Fibroblast of skin of left quadriceps (primary cell): ENCODE data around the gene CELA1.

Source experiments
- DNase-seq, 2 experiments: peaks; one replicate each; pipeline ENCODE4 v3.0.0-alpha.2; 2013; ENCODE audit warnings: low read depth in 2 of 2

The CELA1 gene

GRCh38 chr12:51374856-51375255 is 28.4 kb upstream of the CELA1 start:
- DNase-seq = no peak

DNA sequence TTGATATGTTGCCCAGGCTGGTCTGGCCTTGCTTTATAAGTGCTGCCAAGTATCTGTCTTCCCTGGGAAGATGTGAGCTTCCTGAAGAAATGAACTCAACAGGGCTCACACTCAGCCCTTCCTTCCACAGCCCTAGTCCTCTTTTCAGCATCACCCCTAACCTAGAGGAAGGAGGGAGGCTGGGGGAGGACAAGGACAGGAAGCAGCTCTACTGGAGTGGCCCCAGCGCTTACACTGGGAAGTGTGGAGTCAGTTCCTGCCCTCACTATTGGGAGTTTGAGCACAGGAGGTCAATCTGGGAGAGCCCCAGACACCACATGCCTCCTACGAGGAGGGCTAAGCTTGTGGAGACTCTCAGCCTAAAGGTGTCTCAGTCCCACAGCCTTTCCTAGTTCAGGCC is 27.9 kb upstream of the CELA1 start:
- DNase-seq = no peak

DNA sequence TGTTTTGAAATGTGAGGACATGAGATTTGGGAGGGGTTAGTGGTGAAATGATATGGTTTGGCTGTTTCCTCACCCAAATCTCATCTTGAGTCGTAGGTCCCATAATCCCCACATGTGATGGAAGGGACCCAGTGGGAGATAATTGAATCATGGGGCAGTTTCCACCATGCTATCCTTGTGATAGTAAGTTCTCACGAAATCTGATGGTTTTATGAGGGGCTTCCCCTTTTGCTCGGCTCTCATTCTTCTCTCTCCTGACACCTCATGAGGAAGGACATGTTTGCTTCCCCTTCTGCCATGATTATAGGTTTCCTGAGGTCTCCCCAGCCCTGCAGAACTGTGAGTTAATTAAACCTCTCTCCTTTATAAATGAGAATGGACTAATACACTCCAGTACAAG is 26.7 kb upstream of the CELA1 start:
- DNase-seq = no peak

DNA sequence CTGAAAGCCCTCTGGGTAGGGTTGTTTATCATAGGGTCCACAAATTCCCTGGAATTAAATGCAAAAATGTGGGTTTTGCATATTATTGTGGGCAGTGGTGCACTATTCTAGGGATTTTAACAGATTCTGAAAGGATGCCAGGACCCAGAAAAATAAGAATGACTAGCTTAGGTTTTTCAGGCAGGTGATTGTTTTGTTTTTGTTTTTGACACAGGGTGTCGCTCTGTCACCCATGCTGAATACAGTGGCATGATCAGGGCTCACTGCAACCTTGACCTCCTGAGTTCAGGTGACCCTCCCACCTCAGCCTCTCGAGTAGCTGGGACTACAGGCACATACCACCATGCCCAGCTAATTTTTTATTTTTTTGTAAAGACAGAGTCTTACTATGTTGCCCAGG is 25.5 kb upstream of the CELA1 start:
- DNase-seq = no peak

GRCh38 chr12:51371295-51371953 is 24.9 kb upstream of the CELA1 start:
- peak; percentile 85 to 88 for DNase-seq

DNA sequence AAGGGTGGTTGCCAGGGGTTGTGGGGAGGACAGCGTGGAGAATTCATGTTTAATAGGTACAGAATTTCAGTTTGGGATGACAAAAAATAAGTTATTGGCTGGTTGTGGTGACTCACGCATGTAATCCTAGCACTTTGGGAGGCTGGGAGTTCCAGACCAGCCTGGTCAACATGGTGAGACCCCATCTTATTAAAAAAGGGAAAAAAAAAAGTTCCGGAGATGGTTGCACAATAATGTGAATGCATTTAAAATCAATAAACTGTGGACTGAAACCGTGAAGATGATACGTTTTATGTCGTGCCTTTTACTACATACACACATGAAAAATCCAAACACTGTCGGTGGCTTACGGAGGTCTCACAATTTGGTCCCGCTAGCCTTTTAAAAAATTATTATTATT is 24.2 kb upstream of the CELA1 start:
- no peak for DNase-seq

- DNase-seq = no peak
Measured at GRCh38 chr12:51369581-51369980, 23.1 kb upstream of the CELA1 start.

- no peak for DNase-seq
Measured at GRCh38 chr12:51368640-51369517, 22.4 kb upstream of the CELA1 start.

- DNase-seq = no peak
Measured at GRCh38 chr12:51365276-51365675, 18.8 kb upstream of the CELA1 start.

DNA sequence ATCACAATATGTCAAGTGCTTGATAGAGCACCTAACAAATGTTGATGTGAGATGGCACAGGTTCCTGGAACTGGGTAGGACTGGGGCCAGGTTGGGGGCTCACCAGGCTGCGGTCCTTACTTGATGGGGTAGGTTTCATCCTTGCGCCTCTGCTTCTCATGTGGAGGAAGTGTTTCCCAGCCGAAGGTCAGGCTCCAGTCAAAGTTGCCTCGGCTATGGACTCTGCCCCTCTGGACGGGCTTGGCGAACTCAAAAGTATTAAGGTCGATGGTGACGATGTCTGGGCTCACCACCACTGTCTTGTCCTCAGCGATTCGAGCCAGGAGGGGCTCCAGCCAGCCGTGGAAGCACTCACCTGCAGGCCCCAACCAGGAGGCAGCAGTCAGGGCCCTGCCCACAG is 17.5 kb upstream of the CELA1 start:
- DNase-seq = no peak

GRCh38 chr12:51362747-51363342 is 16.4 kb upstream of the CELA1 start:
- DNase-seq = no peak

DNA sequence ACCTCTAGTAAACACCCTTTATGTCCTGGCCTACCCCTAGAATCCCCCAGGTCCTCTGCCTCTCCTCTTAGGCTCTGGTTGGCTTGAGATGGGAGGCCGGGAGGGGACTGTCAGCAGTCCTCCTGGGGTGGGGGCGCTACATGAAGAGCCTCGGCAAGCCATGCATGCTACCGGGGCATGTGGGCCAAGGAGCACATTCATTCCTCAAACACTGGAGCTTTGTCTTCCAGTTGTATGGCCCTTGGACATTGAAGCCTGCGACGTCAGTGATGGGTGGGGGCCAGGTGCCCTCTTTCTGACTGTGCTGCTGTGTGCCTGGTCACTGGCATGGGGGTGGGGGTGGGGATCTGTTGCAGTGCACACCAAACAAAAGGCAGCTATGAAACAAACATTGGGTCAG is 15.8 kb upstream of the CELA1 start:
- no peak for DNase-seq

DNA sequence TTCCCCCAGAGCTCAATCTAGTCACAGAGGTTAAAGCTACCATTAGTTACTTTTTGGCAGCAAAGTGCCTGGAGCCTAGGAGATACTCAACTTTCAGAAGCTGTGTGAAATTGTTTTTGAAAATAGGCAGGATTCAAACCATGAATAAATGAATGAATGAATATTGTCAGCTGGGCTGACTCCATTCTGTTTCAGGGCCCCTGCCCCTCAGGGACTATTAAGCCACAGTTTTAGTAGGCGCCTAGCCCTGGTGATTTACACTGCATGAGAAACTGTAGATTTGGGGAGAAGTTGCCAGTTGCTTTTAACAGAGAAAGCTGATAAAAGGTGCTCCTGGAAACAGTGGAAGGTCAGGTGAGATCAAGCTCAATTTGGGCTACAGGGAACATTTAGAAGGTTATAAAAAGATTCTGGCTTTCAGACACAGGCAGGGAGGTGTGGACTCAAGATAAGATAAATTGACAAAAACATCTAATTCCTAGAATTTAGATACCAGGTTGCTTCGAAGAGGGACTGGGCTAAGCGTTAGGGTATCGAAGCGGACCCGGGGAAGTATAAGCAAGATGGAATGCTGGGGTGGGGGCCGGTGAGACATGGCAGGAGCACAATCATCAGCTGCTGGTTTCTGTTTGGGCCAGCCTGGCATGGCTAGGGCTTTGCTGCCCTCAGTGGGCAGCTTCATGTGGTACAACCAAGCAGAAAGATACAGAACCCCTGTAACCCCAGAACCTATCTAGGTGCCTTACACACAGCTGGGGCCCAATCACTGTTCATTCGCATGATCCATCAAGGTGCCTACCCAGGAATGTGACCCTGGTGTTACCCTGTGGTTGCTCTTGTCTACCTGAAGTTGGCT is 14.9 kb upstream of the CELA1 start:
- no peak for DNase-seq

- no peak for DNase-seq
Measured at GRCh38 chr12:51360315-51360714, 13.8 kb upstream of the CELA1 start.

- no peak for DNase-seq
Measured at GRCh38 chr12:51359851-51360250, 13.4 kb upstream of the CELA1 start.

GRCh38 chr12:51358496-51358895 is 12.0 kb upstream of the CELA1 start:
- no peak for DNase-seq

DNA sequence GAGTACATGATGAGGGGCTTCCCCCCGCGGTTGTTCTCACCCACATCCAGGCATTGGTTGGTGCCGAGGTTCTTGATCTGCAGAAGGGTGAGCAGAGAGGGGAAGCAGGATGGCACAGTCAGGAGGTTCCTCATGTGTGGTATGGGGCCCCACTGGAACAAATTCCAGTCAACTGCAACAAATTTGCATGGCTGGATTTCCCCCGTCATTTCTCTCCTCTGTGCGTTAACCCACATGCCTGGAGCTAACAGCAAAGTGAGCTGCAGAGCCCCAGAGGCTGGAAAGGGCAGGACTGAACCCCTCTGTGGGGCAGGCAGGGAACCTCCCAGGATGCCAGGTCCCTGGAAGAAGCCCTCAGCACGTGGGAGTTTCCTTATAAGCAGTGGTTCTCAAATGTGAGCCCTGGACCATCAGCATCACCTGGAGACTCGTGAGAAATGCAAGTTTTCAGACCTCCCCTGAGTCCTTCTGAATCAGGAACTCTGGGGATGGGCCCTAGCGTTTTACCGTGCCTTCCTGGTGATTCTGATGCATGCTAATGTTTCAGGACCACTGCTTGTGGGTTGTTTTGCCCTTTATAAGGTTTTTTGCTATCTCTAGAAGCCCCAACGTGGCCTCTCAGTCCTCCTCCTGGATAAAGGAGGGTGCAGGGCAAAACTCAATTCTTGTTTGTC is 11.0 kb upstream of the CELA1 start:
- no peak for DNase-seq

- DNase-seq = no peak
Measured at GRCh38 chr12:51351913-51352532, 5.5 kb upstream of the CELA1 start.

DNA sequence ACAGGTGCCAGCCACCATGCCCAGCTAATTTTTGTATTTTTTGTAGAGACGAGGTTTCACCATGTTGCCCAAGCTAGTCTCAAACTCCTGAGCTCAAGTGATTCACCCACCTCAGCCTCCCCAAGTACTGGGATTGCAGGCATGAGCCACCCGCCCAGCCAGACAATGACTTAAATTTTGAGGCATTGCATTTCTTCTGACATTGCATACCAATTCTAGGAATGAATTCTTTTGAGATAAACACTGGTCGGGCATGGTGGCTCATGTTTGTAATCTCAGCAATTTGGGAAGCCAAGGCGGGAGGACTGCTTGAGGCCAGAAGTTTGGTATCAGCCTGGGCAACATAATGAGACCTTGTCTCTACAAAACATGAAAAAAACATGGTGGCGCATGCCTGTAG is 2.5 kb upstream of the CELA1 start:
- DNase-seq = no peak

GRCh38 chr12:51348116-51348515 is 1.6 kb upstream of the CELA1 start:
- no peak for DNase-seq

- no peak for DNase-seq
Measured at GRCh38 chr12:51345681-51346080, 798 bp downstream of the CELA1 start.
